A549 (cell line): Measurements from ENCODE around the gene ARPP21.

Experiments used
- CTCF ChIP-seq: fragments of >200 bp; sonication (Bioruptor Twin); formaldehyde crosslinking; IDR thresholded peaks from 3 replicates; pipeline ENCODE4 v1.5.1; 2016
- EP300 ChIP-seq, 2 experiments: fragments of >200 bp; sonication (Bioruptor Twin); formaldehyde crosslinking; IDR thresholded peaks; 2 replicates in 1 of 2; 3 replicates in 1 of 2; pipeline ENCODE4 v1.6.1; 2016 to 2017
- MAX ChIP-seq: IDR thresholded peaks from 2 replicates; pipeline ENCODE4 v1.6.1; 2012
- NR3C1 ChIP-seq: fragments of >200 bp; sonication (Bioruptor Twin); formaldehyde crosslinking; IDR thresholded peaks from 3 replicates; pipeline ENCODE4 v1.6.1; 2017

- TF ChIP-seq CTCF: no peak
- TF ChIP-seq EP300 (IDR thresholded peaks at IDR 0.05): no peak
- no peak for TF ChIP-seq NR3C1
- TF ChIP-seq MAX: no peak
Observed at GRCh38 chr3:35773417-35773816, 134.1 kb downstream of the ARPP21 start.
